GM18858 (cell line): Measurements from ENCODE around the gene SGF29.
"Not testable (repeated sequence)": the region's sequence is repeated elsewhere in the genome, so short reads cannot be mapped to it uniquely, and the experiment has no call there.

Experiments
- ATAC-seq: cut with Tn5 transposase; IDR thresholded peaks from one replicate; pipeline ENCODE4 v1.9.1; 2021; ENCODE audit not compliant: unreplicated experiment

The SGF29 gene

GRCh38 chr16:28532940-28533647, 20.6 kb upstream of the SGF29 start:
- no peak for ATAC-seq

DNA sequence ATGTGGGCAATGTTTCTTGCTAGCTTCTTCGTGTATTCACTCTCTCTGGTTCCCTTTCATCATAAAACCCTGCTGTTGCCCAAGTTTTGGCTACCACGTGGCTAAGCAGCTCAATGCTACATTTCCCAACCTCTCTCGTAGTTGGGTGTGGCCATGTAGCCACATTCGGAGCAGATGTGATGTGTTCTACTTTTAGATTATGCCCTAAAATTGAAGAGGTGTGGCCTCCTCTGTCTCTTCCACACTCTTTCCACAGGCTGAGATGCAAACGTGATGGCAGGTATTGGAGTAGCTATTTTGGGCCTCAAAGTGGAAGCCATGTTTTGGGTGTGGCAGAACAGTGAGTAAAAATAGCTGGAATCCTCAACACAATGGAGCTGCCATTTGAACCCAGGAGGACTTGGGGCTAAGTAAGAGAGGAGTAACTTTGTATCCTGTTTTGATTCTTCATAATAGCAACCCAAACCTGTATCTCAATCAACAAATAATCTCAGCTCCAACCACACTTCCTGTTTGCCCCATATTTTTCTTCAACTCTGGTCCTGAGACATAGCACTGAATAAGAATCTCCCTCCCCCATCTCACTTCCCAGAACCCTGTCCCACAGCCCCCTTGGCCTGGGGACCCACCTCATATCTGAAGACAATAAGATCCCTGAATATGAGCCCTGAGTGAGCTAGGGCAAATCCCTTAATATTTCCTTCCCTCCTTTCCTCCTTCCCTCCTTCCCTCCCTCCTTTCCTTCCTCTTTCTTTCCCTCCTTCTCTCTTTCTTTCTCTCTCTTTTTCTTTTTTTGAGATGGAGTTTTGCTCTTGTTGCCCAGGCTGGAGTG, 19.0 kb upstream of the SGF29 start:
- ATAC-seq: no peak

DNA sequence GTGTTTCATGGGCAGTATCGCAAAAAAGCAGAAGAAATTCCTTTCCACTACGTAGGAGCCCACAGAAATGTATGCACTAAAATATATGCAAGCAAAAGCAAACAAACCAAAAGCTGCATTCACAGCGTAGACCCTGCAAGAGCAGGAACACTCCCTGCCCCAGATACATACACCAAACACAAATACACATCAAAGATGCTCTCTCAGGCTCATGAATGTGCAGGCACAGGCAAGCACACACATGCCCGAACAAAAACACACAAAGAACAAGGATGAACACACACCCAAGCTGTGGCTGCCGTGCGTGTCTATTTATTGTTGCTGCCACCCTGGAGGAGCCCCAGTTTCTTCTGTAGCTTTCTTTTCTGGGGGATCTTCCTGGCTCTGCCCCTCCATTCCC, 16.6 kb upstream of the SGF29 start:
- ATAC-seq: no peak

GRCh38 chr16:28537964-28538732, 15.6 kb upstream of the SGF29 start:
- no peak for ATAC-seq

- no peak for ATAC-seq
These were observed 14.8 kb upstream of the SGF29 start, which contains the start of gene NUPR1 for GRCh38 chr16:28538733-28539596. Gene NUPR1 (minus strand): TSS chr16:28538974. CDS start chr16:28538907, 67 bp downstream.

DNA sequence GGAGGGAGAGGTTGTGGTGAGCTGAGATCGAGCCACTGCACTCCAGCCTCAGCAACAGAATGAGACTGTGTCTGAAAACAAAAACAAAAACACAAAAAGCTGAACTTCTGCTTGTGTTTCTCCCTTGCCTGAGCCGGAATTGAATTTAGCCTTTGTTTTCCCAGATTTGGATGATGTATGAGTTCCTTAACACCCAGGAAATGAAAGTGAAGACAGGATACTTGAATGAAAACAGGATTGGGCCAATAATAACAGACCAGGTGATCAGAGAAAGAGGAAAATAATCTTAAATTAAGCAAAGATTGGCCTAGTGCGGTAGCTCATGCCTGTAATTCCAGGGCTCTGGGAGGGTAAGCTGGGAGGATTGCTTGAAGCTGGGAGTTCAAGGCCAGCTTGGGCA, 13.4 kb upstream of the SGF29 start:
- no peak for ATAC-seq

DNA sequence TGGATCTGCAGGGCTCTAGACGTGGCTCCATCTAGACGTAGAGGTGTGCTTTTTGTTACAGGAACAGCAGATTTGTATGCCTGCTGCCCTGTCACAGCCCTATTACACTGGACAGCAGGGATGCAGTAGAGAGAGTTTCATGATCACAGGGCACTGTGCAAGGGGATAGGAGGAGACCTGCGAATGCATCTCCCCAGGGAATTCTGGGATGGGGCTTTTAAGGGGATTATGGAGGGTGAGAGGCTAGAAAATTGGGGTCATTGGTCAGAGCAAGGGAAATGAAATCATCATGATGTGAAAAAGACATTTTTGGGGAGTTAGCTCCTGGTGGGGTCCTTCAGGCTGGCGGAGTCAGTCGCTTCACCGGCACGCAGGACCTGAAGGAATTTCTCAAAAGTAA, 11.1 kb upstream of the SGF29 start:
- ATAC-seq: no peak

DNA sequence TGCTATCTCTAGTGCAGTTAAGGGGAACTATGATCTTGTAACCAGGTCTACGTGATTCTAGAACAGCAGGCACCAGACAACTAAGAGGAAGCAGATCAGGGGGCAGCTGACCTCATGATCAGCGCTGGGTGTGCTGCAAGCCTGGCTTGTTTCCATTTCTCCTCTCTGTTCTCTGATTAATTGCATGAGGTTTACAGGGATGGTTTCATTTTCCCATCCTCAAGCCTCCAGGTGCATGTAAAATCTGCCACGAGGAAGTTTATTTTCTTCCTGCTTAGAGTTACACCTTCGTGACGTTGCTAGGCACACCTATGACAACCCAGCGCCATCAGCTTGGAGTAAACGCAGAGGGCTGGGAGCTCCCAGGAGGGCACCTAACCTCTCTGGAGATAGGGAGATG, 10.6 kb upstream of the SGF29 start:
- ATAC-seq: no peak

DNA sequence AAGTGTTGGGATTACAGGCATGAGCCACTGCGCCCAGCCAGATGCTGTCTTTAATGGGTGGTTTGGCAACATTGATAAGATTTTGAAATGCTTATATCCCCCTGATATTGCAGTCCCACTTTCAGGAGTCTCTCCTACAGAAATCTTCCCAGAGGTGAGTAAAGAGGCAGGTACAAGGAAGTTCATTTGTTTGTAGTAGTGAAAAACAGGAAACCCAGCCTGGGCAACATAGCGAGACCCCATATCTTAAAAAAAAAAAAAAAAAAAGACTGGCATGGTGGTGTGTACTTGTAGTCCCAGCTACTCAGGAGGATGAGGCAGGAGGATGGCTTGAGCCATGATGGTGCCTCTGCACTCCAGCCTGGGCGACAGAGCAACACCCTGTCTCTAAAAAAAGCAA, 8.7 kb upstream of the SGF29 start:
- ATAC-seq: no peak

GRCh38 chr16:28545964-28546363, 7.8 kb upstream of the SGF29 start:
- ATAC-seq: not testable (repeated sequence)

DNA sequence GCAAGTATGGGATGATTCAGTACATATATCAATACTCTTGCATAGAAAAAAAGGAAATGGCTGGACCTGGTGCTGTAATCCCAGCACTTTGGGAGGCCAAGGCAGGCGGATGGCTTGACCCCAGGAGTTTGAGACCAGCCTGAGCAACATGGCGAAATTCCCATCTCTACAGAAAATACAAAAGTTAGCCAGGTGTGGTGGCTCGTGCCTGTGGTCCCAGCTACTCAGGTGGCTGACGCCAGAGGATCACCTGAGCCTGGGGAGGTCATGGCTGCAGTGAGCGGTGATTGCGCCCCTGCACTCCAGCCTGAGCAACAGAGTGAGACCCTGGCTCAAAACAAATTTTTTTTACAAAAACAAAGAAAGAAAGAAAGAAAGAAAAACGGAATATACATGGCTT, 7.1 kb upstream of the SGF29 start:
- ATAC-seq: no peak

DNA sequence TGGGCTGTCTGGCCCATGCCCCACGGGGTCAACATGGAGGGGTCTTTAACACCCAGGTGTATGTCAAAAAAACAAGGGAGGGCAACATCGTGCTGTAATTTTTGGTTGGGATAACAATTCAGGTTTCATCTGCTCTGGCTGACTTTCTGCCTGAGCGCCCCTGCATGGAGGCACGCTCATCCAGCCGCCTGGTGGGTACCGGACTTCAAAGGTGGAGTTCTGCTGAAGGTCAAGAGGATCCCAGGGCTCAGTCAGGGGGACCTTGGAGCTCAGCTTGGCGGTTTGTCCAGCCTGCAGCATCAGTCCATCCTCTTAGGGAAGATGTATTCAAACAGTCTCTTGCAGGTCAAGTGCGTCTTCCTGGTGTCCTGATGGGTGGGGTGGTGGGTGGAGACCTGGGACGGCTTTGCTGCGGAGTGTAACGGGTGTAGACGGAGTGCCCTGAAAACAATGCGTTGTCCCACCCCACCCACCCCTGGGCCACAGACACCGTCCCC, 5.4 kb upstream of the SGF29 start:
- no peak for ATAC-seq

GRCh38 chr16:28549301-28549899, 4.3 kb upstream of the SGF29 start:
- ATAC-seq: no peak

DNA sequence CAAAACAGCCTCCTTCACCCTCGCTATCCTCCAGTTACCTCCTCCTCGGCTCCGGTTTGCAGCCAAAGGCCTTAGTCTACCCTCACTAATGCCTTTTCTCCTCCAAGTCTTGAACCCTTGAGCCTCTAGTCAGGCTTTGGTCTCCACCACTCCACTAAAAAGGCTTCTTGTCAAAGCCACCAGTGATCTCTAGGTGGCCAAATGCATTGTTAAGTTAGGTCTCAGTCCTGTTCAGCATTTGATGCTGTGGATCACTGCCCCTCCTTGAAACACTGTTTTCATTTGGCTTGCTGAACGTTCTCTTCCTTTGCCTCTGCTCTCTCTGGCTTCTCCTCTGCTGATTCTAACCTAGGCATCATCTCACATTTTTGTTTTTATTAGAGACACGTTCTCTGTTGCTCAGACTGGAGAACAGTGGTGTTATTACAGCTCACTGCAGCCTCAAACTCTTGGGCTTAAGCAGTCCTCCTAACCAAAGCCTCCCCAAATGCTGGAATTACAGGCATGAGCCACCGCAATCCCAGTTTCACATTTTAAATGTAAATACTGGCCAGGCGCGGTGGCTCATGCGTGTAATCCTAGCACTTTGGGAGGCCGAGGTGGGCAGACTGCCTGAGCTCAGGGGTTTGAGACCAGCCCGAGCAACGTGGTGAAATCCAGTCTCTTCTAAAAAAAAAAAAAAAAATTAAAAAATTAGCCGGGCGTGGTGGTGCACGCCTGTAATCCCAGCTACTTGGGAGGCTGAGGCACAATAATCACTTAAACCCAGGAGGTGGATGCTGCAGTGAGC, 1.1 kb downstream of the SGF29 start:
- peak; percentile 8 for ATAC-seq

- ATAC-seq: no peak
These were observed 1.8 kb downstream of the SGF29 start for GRCh38 chr16:28555561-28555960.

DNA sequence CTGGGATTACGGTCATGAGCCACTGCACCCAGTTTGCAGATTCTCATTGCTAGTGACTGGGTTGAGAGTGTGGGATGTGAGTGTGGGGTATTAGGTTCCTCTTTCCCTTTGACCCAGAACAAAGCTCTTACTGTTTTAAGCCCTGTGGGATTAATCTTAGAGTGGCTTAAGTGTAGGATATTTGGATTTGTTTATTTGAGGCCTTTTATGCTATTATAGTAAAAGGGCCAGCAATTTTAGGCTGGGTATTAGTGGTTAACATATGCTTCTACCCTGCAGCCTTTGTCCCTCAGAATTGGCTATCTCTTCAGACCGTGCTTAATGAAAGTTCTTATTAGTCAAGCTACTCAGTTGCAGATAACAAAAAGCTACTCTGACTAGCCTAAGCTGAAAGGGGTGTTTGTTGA, 3.2 kb downstream of the SGF29 start:
- no peak for ATAC-seq

GRCh38 chr16:28558456-28558855, 4.7 kb downstream of the SGF29 start:
- ATAC-seq: no peak

DNA sequence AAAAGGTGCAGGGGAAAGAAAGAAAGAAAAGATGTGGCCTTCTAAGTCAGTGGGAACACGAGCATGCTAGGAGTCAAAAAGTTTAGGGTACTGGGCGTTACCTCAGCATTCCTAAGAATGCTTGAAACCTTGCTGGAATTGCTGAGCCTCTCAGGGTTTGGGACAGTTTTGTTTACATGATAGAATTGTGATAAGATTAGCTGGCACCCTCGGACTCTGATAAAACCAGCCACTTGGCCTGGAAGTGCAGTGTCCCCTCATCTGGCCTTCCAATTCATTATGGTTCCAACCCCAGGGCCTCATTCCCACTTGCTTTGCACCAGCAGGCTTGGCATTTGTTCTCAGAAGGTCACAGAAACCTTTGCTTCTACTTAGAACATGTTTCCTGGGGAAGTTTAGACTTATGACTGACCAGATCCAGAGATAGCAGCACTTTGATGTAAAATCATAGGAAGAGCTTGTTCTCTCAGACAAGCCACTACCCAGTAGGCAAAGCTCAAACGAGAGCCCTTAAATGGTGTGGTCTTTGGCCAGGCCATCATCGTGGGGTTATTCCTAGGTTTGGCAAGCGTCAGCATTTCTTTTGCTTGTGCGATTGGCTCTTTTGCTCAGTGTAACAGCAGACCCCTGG, 8.0 kb downstream of the SGF29 start:
- no peak for ATAC-seq

DNA sequence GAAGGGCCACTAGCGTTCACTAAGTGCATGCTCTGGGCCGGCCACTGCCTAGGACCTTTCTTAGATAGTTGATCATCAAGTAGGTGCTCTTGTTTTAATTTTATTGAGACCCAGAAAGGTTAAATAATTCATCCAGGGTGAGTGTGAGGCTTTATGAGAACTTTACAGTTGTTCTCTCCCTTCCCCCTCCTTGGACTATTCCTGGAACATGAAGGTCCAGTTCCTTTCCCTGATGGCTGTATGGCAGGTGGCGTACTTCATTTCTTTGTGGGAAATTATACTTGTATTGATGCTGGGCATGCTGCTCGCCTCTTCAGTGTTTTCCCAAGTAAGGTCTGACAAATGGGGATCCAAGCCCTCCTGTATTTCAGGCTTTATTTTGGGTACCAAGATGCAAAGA, 8.5 kb downstream of the SGF29 start:
- ATAC-seq: no peak
